ENCODE data around the gene TOR4A.

The TOR4A gene

DNA sequence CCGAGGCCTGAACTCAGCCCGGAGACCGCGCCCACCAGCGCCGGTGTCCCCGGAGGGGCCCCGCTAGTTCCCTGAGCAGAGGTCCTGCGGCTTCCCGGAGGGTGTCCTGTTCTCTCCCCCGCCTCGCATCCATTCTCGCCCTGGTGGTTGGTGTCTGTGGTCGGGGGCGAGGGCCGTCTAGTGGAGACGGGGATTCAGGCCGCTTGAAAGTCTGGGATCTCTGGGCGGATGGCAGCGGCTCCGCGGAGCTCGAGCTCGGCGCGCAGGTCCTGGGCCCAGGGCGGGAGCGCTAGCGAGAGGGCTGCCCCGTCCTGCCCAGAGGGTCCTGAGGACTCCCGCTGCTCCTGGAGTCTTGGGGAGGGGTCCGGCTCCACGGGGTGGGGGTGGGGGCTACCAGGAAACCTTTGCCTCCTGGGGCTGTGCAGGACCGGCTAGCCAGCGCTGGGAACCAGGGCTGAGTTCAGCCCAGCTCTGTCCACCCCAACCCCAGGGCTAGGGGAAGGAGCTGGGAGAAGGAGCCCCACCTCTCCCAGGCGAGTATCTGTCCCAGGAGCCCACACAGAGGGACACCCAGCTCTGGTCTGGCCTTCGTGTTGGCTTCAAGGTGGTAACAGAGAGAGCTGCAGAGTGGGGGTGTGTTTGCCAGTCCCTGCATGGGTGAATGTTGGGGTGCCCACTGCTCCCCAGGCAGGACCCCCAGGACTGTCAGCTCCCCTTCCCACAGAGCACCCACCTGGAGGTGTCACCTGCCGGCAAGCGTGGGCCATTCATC lies 4.0 kb downstream of the TOR4A start:
- H2AFZ ChIP-seq (ENCODE audit: low read depth, low read length), result no peak overlapping the region
- H3K4me1 ChIP-seq (ENCODE audit: insufficient read depth, low read length), result no peaks in the 10 kb centered on the region
- H3K4me2 ChIP-seq (ENCODE audit: insufficient read depth, low read length), result no peak overlapping the region
- no peak for DNase-seq
- no peak overlapping the region for H3K4me3 ChIP-seq (ENCODE audit: low read depth in 1 of 2, low read length in 2 of 2)
- no peaks in the 10 kb centered on the region for H3K36me3 ChIP-seq (ENCODE audit: insufficient read depth, low read length)
- no peak for ATAC-seq (ENCODE audit: insufficient read depth, low read depth)
- H3K79me2 ChIP-seq (ENCODE audit: insufficient read depth, low read length), result no peaks in the 10 kb centered on the region
- no peaks in the 10 kb centered on the region for H3K9me3 ChIP-seq (ENCODE audit: insufficient read depth, low read length, severe bottlenecking)
- no peak for TF ChIP-seq CTCF (IDR thresholded peaks at IDR 0.05; ENCODE audit: borderline replicate concordance, extremely low read depth, low read length, poor library complexity, severe bottlenecking)
- TF ChIP-seq EZH2 (IDR thresholded peaks at IDR 0.05; ENCODE audit: borderline replicate concordance, low read depth, low read length, severe bottlenecking), result no peak
- no peaks in the 10 kb centered on the region for H4K20me1 ChIP-seq (ENCODE audit: insufficient read depth, low read length)
- no peaks in the 10 kb centered on the region for H3K27me3 ChIP-seq (ENCODE audit: insufficient read depth, low read length, poor library complexity)
- no peak overlapping the region for H3K9ac ChIP-seq (ENCODE audit: low read depth, low read length)
- H3K27ac ChIP-seq (ENCODE audit: low read length), result no peak overlapping the region

GRCh38 chr9:137286975-137287383 lies 9.5 kb downstream of the TOR4A start:
- H3K27me3 ChIP-seq (ENCODE audit: insufficient read depth, low read length, poor library complexity), result no peaks in the 10 kb centered on the region
- ATAC-seq (ENCODE audit: insufficient read depth, low read depth), result peak; percentile 85
- no peaks in the 10 kb centered on the region for H4K20me1 ChIP-seq (ENCODE audit: insufficient read depth, low read length)
- no peak overlapping the region for H3K27ac ChIP-seq (ENCODE audit: low read length)
- no peak overlapping the region for H2AFZ ChIP-seq (ENCODE audit: low read depth, low read length)
- DNase-seq, result peak; percentile 51
- H3K9ac ChIP-seq (ENCODE audit: low read depth, low read length), result no peak overlapping the region
- H3K36me3 ChIP-seq (ENCODE audit: insufficient read depth, low read length), result no peaks in the 10 kb centered on the region
- H3K9me3 ChIP-seq (ENCODE audit: insufficient read depth, low read length, severe bottlenecking), result no peaks in the 10 kb centered on the region
- H3K4me2 ChIP-seq (ENCODE audit: insufficient read depth, low read length), result no peak overlapping the region
- TF ChIP-seq CTCF (IDR thresholded peaks at IDR 0.05; ENCODE audit: borderline replicate concordance, extremely low read depth, low read length, poor library complexity, severe bottlenecking), result peak; percentile 70
- TF ChIP-seq EZH2 (IDR thresholded peaks at IDR 0.05; ENCODE audit: borderline replicate concordance, low read depth, low read length, severe bottlenecking), result no peak
- H3K4me3 ChIP-seq (ENCODE audit: low read depth in 1 of 2, low read length in 2 of 2), result no peak overlapping the region
- H3K79me2 ChIP-seq (ENCODE audit: insufficient read depth, low read length), result no peaks in the 10 kb centered on the region
- no peaks in the 10 kb centered on the region for H3K4me1 ChIP-seq (ENCODE audit: insufficient read depth, low read length)

- Histone ChIP-seq H3K9ac (ENCODE audit: low read depth, low read length) (no peak overlapping the region), H3K4me1 (ENCODE audit: insufficient read depth, low read length) (no peaks in the 10 kb centered on the region), H3K4me2 (ENCODE audit: insufficient read depth, low read length) (no peak overlapping the region), H3K27me3 (ENCODE audit: insufficient read depth, low read length, poor library complexity) (no peaks in the 10 kb centered on the region), H3K4me3 (ENCODE audit: low read depth in 1 of 2, low read length in 2 of 2) (no peak overlapping the region), H2AFZ (ENCODE audit: low read depth, low read length) (no peak overlapping the region), H3K27ac (ENCODE audit: low read length) (no peak overlapping the region), H3K79me2 (ENCODE audit: insufficient read depth, low read length) (no peaks in the 10 kb centered on the region), H4K20me1 (ENCODE audit: insufficient read depth, low read length) (no peaks in the 10 kb centered on the region), H3K36me3 (ENCODE audit: insufficient read depth, low read length) (no peaks in the 10 kb centered on the region), H3K9me3 (ENCODE audit: insufficient read depth, low read length, severe bottlenecking) (no peaks in the 10 kb centered on the region)
- TF ChIP-seq EZH2 (IDR thresholded peaks at IDR 0.05; ENCODE audit: borderline replicate concordance, low read depth, low read length, severe bottlenecking) (no peak), CTCF (IDR thresholded peaks at IDR 0.05; ENCODE audit: borderline replicate concordance, extremely low read depth, low read length, poor library complexity, severe bottlenecking) (no peak)
- no peak for ATAC-seq (ENCODE audit: insufficient read depth, low read depth)
- no peak for DNase-seq
Measured at GRCh38 chr9:137293094-137293481, 15.6 kb downstream of the TOR4A start.
